Measurements from ENCODE around the gene ANP32A. TPM values are rescaled to one million over a fixed set of nuclear protein-coding genes. Genes with fewer than 3 reads are reported as not detected.

The ANP32A gene
- total RNA-seq, 1 experiment from 2014 or later: 232 TPM

GRCh38 chr15:68788264-68788624 is 32.5 kb downstream of the ANP32A start:
- CTCF ChIA-PET: interaction anchor here (0.7 to 1.7 kb wide), 2 partner anchors 88 to 1826 kb away, joined by 4 to 8 read pairs; no protein-coding TSS in a partner anchor
- Mint-ChIP-seq H3K27me3 (ENCODE audit: low read depth) (no peaks in the 10 kb centered on the region), H3K4me1 (peaks cover 69% of the 10 kb centered on the region), H3K9me3 (no peaks in the 10 kb centered on the region), H3K27ac (peak overlapping the region; percentile 93), H3K4me3 (no peak overlapping the region), H3K36me3 (peaks cover 34% of the 10 kb centered on the region)
- DNase-seq (ENCODE audit: low spot score) (no peak), ATAC-seq (no peak)
- TF ChIP-seq STAT6 (CRISPR knock-in tag; conservative IDR thresholded peaks at IDR 0.05; ENCODE audit: low read depth) (no peak), TCF7 (CRISPR knock-in tag; IDR thresholded peaks at IDR 0.05; ENCODE audit: low read depth) (no peak), EMX1 (CRISPR knock-in tag; IDR thresholded peaks at IDR 0.05) (no peak)
- POLR2A ChIA-PET: interaction anchor here (1.0 kb wide), 1 partner anchor 46 kb away, joined by 7 read pairs; no protein-coding TSS in a partner anchor

GRCh38 chr15:68787609-68788263 is 33.0 kb downstream of the ANP32A start:
- Mint-ChIP-seq H3K36me3 (peaks cover 39% of the 10 kb centered on the region), H3K27me3 (ENCODE audit: low read depth) (no peaks in the 10 kb centered on the region), H3K4me1 (peaks cover 69% of the 10 kb centered on the region), H3K4me3 (no peak overlapping the region), H3K27ac (peak overlapping the region; percentile 93), H3K9me3 (no peaks in the 10 kb centered on the region)
- no peak for DNase-seq (ENCODE audit: low spot score)
- no peak for TF ChIP-seq ZNF425 (CRISPR knock-in tag; conservative IDR thresholded peaks at IDR 0.05)
- no peak for TF ChIP-seq NR2C2 (CRISPR knock-in tag; IDR thresholded peaks at IDR 0.05)
- no peak for TF ChIP-seq NR3C1 (CRISPR knock-in tag; conservative IDR thresholded peaks at IDR 0.05; ENCODE audit: low read depth)
- no peak for TF ChIP-seq TP53 (CRISPR knock-in tag; IDR thresholded peaks at IDR 0.05)
- TF ChIP-seq TEAD1 (CRISPR knock-in tag; IDR thresholded peaks at IDR 0.05): no peak
- no peak for TF ChIP-seq CREB1 (CRISPR knock-in tag; IDR thresholded peaks at IDR 0.05)
- no peak for TF ChIP-seq ZNF232 (CRISPR knock-in tag; IDR thresholded peaks at IDR 0.05)
- TF ChIP-seq SOX15 (CRISPR knock-in tag; IDR thresholded peaks at IDR 0.05): no peak
- TF ChIP-seq CBFB (CRISPR knock-in tag; IDR thresholded peaks at IDR 0.05; ENCODE audit: low read depth): no peak
- no peak for ATAC-seq
- ChIA-PET CTCF (interaction anchor here (0.7 to 1.3 kb wide), 3 partner anchors 41 to 1826 kb away, joined by 3 to 4 read pairs (median 4); no protein-coding TSS in a partner anchor), POLR2A (no interaction called here)

- Mint-ChIP-seq H3K4me3 (no peak overlapping the region), H3K4me1 (peaks cover 69% of the 10 kb centered on the region), H3K36me3 (peaks cover 49% of the 10 kb centered on the region), H3K9me3 (no peaks in the 10 kb centered on the region), H3K27ac (no peak overlapping the region), H3K27me3 (ENCODE audit: low read depth) (no peaks in the 10 kb centered on the region)
- POLR2A ChIA-PET: interaction anchor here (0.9 kb wide), 1 partner anchor 89 kb away, joined by 3 read pairs; no protein-coding TSS in a partner anchor
- CTCF ChIA-PET: interaction anchor here (1.0 to 6.8 kb wide), 4 partner anchors 8 to 89 kb away, joined by 3 to 72 read pairs (median 4); no protein-coding TSS in a partner anchor
- DNase-seq (ENCODE audit: low spot score) (no peak), ATAC-seq (no peak)
- TF ChIP-seq TEAD1 (CRISPR knock-in tag; IDR thresholded peaks at IDR 0.05) (no peak), MXD4 (CRISPR knock-in tag; IDR thresholded peaks at IDR 0.05; ENCODE audit: borderline replicate concordance) (no peak), CBFB (CRISPR knock-in tag; IDR thresholded peaks at IDR 0.05; ENCODE audit: low read depth) (no peak), CDX4 (CRISPR knock-in tag; IDR thresholded peaks at IDR 0.05; ENCODE audit: borderline replicate concordance) (no peak), ESRRA (CRISPR knock-in tag; IDR thresholded peaks at IDR 0.05; ENCODE audit: borderline replicate concordance) (no peak), STAT6 (CRISPR knock-in tag; conservative IDR thresholded peaks at IDR 0.05; ENCODE audit: low read depth) (no peak), AFF4 (CRISPR knock-in tag; IDR thresholded peaks at IDR 0.05; ENCODE audit: borderline replicate concordance) (no peak), ZNF219 (CRISPR knock-in tag; IDR thresholded peaks at IDR 0.05; ENCODE audit: borderline replicate concordance) (no peak), ATF3 (CRISPR knock-in tag; conservative IDR thresholded peaks at IDR 0.05) (no peak), SOX15 (CRISPR knock-in tag; IDR thresholded peaks at IDR 0.05) (no peak)
Measured at GRCh38 chr15:68786753-68787152, 33.9 kb downstream of the ANP32A start.
